Heart left ventricle (tissue), 13 donors: ENCODE data around the gene FAT1.

ENCODE experiments used
- POLR2A ChIP-seq, 2 donors: fragments of 450-650 bp; IDR thresholded peaks; one replicate each; pipeline ENCODE4 v1.6.1; 2017; ENCODE audit warnings: antibody characterized with exemption in 2 of 2, mild to moderate bottlenecking in 2 of 2, moderate library complexity in 2 of 2
- TF ChIP-seq, protein P1 (sequence below), 12 donors: fragments of 200-600 bp; sonication (generic) in 4 of 12; IDR thresholded peaks; one replicate each; pipeline versions ENCODE4 v1.5.0 to v1.8.0; 2018 to 2022; ENCODE audit warnings: antibody characterized with exemption in 12 of 12, mild to moderate bottlenecking in 5 of 12
- donor health status: ischemic (EF 13 %, LVEDD 7.1; RV severe dilation, severe dysfunction).
- donor health status: DM: no; HTN: yes; CAD: no.
- donor health status: DM: no; HTN: no; CAD: no.
- donor health status: ischemic (EF 25% LVEDD 6.9; RV normal size, moderate dysfunction).
- donor health status: ischemic (EF 25% LVEDD 5.7; RV mildly dilated, moderate dysfunction).
- donor health status: ischemic (EF 35%, LVEDD 5.7; RV mildly dilated, moderate dysfunction).
- donor health status: nonischemic (EF 11% LVEDD 7.7; RV severe dilation, severe dysfunction).
- donor health status: DM: yes; HTN: yes; CAD: no.
- donor health status: PGD.
- donor health status: ischemic (EF 29% LVEDD 5.4; RV normal size, mild dysfunction).
- donor health status: nonischemic (EF 23%, LVEDD 6.1; RV moderate dilation, normal function).

DNA sequence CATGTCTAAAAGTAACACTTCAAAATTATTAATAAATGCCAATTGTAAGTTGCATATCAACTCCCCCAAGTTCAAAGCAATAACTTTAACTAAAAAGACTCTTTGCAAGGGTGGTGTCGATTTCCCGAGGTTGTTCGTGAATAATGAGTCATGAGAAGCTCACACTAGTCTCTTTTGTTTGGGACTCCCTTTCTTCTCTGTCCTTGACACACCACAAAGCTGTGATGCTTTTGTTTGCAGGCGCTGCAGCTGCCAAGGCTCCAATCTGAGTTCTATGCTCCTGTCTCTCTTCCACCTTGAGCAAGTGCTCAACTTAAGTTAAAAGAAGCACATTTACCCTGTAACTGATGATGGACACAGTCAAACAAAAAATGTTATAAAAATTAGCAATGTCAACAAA is 65.9 kb downstream of the FAT1 start:
- TF ChIP-seq, protein P1, sequence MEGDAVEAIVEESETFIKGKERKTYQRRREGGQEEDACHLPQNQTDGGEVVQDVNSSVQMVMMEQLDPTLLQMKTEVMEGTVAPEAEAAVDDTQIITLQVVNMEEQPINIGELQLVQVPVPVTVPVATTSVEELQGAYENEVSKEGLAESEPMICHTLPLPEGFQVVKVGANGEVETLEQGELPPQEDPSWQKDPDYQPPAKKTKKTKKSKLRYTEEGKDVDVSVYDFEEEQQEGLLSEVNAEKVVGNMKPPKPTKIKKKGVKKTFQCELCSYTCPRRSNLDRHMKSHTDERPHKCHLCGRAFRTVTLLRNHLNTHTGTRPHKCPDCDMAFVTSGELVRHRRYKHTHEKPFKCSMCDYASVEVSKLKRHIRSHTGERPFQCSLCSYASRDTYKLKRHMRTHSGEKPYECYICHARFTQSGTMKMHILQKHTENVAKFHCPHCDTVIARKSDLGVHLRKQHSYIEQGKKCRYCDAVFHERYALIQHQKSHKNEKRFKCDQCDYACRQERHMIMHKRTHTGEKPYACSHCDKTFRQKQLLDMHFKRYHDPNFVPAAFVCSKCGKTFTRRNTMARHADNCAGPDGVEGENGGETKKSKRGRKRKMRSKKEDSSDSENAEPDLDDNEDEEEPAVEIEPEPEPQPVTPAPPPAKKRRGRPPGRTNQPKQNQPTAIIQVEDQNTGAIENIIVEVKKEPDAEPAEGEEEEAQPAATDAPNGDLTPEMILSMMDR (IDR thresholded peaks at IDR 0.05): no peak
- TF ChIP-seq POLR2A (IDR thresholded peaks at IDR 0.05): no peak
